Aorta (tissue), 5 donors: ENCODE data around the gene LRCOL1. TPM values are rescaled to one million over a fixed set of nuclear protein-coding genes. Genes with fewer than 3 reads are reported as not detected.

ENCODE experiments used
- ATAC-seq: fragments of 200-7000 bp; cut with Tn5 transposase; one replicate; pipeline ENCODE4 v1.9.1; 2022; ENCODE audit warnings: moderate library complexity; ENCODE audit not compliant: low FRiP score
- DNase-seq, 2 donors: peaks; one replicate each; pipeline ENCODE4 v3.0.0-alpha.2; 2020
- H3K27ac ChIP-seq, 2 donors: one replicate each; pipeline ENCODE4 v1.5.1; 2013; ENCODE audit warnings: low read length in 2 of 2, mild to moderate bottlenecking in 2 of 2, moderate library complexity in 2 of 2, control low read depth in 1 of 2, inconsistent platforms in 1 of 2, low read depth in 1 of 2
- H3K27me3 ChIP-seq, 2 donors: one replicate each; pipeline ENCODE4 v1.6.1; 2013; ENCODE audit warnings: control low read depth in 1 of 2, low read length in 1 of 2, mild to moderate bottlenecking in 1 of 2, moderate library complexity in 1 of 2; ENCODE audit not compliant: insufficient read depth in 2 of 2, control insufficient read depth in 1 of 2
- H3K36me3 ChIP-seq, 2 donors: one replicate each; pipeline ENCODE4 v1.6.1; 2013; ENCODE audit warnings: control low read depth in 1 of 2, low read length in 1 of 2, mild to moderate bottlenecking in 1 of 2; ENCODE audit not compliant: insufficient read depth in 2 of 2, control insufficient read depth in 1 of 2
- H3K4me1 ChIP-seq, 2 donors: one replicate each; pipeline ENCODE4 v1.6.1; 2013; ENCODE audit warnings: low read length in 2 of 2, control low read depth in 1 of 2, mild to moderate bottlenecking in 1 of 2, moderate library complexity in 1 of 2; ENCODE audit not compliant: insufficient read depth in 2 of 2, control insufficient read depth in 1 of 2
- H3K4me3 ChIP-seq, 2 donors: one replicate each; pipeline ENCODE4 v1.5.1; 2013; ENCODE audit warnings: low read length in 2 of 2, control low read depth in 1 of 2, mild to moderate bottlenecking in 1 of 2
- H3K9me3 ChIP-seq: one replicate; pipeline ENCODE4 v1.6.1; 2013; ENCODE audit warnings: mild to moderate bottlenecking, low read length; ENCODE audit not compliant: control insufficient read depth
- WGBS, 2 donors: extraction: QIAGEN DNeasy Blood & Tissue Kit; methylation state at CpG; one replicate each; pipeline ENCODE4 v1.1.7; 2013; 5-methylcytosine and 5-hydroxymethylcytosine counted together
- intact Hi-C, 2 donors: fragments of 100-400 bp; cut with DNase I; formaldehyde crosslinking; loops; one replicate each; pipeline versions ENCODE4 v1.14.2 to v1.15.0; 2022
- polyA plus RNA-seq, 2 donors: library from polyadenylated mRNA; stranded (reverse); fragments of 200-250 nt; gene quantifications; one replicate each; pipeline ENCODE4 v1.2.3, GENCODE V29; 2013
- total RNA-seq, 2 donors: library from RNA; stranded (reverse); fragmentation: NEBNext Ultra II Directional; extraction: Animal tissue kit (Norgen Biotek cat#: 25700); gene quantifications; one replicate each; pipeline ENCODE4 v1.2.1, GENCODE V29; 2021
- donor health status: healthy with polysubstance abuse.
- donor health status: Bipolar disorder and iron deficiency.
- donor health status: DM: no; HTN: no; CAD: no.
- donor health status: DM: no; HTN: no; CAD: no.
- donor health status: DM: yes; HTN: yes; CAD: no.

The LRCOL1 gene
- total and polyA plus RNA-seq, 4 donors: 0.59 to 1.2 TPM; not detected in 2

DNA sequence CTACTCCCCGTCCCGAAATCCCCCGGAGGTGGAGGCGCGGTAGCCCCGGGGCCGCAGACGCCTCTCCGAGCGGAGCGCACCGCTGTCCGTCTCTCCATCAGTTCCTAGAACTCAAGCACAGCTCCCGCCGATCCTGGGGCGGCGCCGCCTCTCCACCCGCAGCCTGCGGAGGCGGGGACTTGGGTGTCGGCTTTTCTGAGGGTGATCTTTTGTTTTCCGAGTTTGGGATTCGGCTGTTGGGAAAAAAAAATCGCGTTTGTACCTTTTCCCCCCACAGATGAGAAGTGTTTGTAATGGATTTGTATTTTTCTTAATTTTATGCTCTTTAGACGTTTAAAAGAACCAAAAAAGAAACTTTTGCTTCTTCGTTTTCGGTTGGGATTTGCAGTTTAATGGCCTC, 26.6 kb downstream of the LRCOL1 start:
- 87% methylated on average over 29 of the region's 29 CpGs for WGBS, 2 donors
- Histone ChIP-seq H3K36me3 (no peaks in the 10 kb centered on the region), H3K27me3 (no peaks in the 10 kb centered on the region), H3K9me3 (no peaks in the 10 kb centered on the region), H3K27ac (no peak overlapping the region), H3K4me3 (no peak overlapping the region), H3K4me1 (no peaks in the 10 kb centered on the region)
- ATAC-seq (no peak), DNase-seq (no peak)
- intact Hi-C loops: no loop called here

DNA sequence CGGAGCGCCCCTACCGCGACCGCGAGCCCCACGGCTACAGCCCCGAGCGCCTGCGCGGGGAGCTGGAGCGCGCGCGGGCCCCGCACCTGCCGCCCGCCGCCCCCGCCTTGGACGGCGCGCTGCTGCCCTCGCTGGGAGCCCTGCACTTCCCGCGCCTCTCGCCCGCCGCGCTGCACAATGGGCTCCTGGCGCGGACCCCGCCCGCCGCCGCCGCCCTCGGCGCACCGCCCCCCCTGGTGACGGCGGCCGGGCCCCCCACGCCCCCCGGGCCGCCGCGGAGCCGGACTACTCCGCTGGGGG, 27.0 kb downstream of the LRCOL1 start:
- H3K36me3 ChIP-seq: no peaks in the 10 kb centered on the region
- no peak overlapping the region for H3K27ac ChIP-seq
- intact Hi-C loops: no loop called here
- H3K9me3 ChIP-seq: no peaks in the 10 kb centered on the region
- WGBS, 2 donors: 75% methylated on average over 11 to 50 of the region's 50 CpGs
- H3K27me3 ChIP-seq: no peaks in the 10 kb centered on the region
- no peaks in the 10 kb centered on the region for H3K4me1 ChIP-seq
- ATAC-seq (no peak), DNase-seq (no peak)
- no peak overlapping the region for H3K4me3 ChIP-seq

DNA sequence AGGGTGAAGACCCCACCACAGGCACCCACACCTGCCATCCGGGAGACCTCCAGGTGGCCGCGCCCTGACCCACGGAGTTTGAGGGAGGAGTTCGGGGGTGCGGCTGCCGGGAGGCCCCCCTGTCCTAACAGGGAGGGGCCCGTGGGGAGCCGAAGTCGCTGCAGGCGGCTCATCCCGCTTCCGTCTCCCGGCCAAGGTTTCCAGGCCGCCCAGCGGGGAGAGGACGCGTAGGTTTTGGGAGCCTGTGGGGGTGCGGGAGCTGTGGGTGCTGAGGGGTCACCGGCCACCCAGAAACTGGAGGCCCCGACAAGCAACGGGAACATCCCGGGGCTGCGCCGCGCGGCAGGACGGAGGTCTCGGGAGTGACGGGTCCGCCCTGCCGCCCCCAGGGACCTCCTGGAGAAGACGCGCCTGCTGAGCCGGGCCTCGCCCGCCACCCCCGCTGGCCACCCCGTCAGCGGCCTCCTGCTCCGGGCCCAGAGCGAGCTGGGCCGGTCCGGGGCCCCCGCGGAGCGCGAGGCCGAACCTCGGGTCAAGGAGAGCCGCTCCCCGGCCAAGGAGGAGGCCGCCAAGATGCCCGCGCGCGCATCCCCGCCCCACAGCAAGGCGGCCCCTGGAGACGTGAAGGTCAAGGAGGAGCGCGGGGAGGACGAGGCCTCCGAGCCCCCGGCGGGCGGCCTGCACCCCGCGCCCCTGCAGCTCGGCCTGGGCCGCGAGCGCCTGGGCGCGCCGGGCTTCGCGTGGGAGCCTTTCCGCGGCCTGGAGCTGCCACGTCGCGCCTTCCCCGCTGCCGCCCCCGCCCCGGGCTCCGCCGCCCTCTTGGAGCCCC, 27.6 kb downstream of the LRCOL1 start:
- Histone ChIP-seq H3K4me3 (no peak overlapping the region), H3K4me1 (no peaks in the 10 kb centered on the region), H3K27ac (no peak overlapping the region), H3K27me3 (no peaks in the 10 kb centered on the region), H3K36me3 (no peaks in the 10 kb centered on the region), H3K9me3 (no peaks in the 10 kb centered on the region)
- ATAC-seq: no peak
- intact Hi-C loops: no loop called here
- no peak for DNase-seq
- 83 to 86% methylated on average over 57 to 89 of the region's 89 CpGs for WGBS, 2 donors

DNA sequence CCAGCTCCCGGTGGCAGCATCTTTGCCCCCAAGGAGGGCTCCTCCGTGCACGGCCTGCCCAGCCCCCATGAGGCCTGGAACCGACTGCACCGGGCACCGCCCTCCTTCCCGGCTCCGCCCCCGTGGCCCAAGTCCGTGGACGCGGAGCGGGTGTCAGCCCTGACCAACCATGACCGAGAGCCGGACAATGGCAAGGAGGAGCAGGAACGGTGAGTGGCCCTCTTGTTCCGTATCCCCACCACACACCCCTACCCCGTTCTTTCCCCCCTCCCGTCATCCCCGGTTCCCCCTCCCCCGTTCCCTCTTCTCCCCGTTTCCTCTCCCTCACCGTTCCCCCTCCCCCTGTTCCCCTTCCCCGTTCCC, 28.3 kb downstream of the LRCOL1 start:
- DNase-seq (no peak), ATAC-seq (peak; percentile 69)
- Histone ChIP-seq H3K4me3 (no peak overlapping the region), H3K36me3 (no peaks in the 10 kb centered on the region), H3K27me3 (no peaks in the 10 kb centered on the region), H3K9me3 (no peaks in the 10 kb centered on the region), H3K27ac (no peak overlapping the region), H3K4me1 (no peaks in the 10 kb centered on the region)
- 71 to 74% methylated on average over 22 to 24 of the region's 24 CpGs for WGBS, 2 donors
- intact Hi-C loops: no loop called here

DNA sequence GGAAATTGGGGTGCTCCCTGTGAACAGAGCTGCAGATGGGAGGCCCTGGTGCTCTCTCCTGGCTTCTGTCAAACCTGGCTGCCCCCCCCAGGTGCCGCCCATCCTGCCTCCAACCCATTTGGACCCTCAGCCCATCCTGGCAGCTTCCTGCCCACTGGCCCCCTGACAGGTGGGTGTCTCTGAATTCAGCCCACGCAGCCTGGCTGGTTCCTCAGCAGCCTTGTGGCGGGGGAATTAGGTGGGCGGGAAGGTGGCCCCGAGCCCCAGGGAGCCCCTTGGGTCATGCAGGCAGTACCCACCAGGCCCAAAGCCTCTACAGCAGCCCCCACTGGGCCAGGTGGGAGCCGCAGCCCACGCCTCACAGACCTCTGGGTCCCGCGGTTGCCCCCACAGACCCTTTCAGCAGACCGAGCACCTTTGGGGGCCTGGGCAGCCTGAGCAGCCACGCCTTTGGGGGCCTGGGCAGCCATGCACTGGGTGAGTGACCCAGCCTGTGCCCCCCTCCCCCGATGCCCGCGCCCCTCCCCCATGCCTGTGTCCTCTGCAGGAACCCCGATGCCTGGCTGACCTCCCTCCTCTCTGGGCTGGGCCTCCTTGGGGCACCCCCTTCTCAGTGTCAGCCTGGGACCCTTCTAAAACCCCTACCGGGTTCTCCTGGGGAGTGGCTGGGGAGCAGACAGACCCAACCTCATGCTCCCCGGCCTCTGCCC, 28.9 kb downstream of the LRCOL1 start:
- no peak for DNase-seq
- intact Hi-C loops: no loop called here
- H3K27me3 ChIP-seq: no peaks in the 10 kb centered on the region
- no peak for ATAC-seq
- WGBS, 2 donors: 73 to 87% methylated on average over 15 to 17 of the region's 17 CpGs
- no peak overlapping the region for H3K27ac ChIP-seq
- H3K4me3 ChIP-seq: no peak overlapping the region
- H3K9me3 ChIP-seq: no peaks in the 10 kb centered on the region
- no peaks in the 10 kb centered on the region for H3K4me1 ChIP-seq
- no peaks in the 10 kb centered on the region for H3K36me3 ChIP-seq

DNA sequence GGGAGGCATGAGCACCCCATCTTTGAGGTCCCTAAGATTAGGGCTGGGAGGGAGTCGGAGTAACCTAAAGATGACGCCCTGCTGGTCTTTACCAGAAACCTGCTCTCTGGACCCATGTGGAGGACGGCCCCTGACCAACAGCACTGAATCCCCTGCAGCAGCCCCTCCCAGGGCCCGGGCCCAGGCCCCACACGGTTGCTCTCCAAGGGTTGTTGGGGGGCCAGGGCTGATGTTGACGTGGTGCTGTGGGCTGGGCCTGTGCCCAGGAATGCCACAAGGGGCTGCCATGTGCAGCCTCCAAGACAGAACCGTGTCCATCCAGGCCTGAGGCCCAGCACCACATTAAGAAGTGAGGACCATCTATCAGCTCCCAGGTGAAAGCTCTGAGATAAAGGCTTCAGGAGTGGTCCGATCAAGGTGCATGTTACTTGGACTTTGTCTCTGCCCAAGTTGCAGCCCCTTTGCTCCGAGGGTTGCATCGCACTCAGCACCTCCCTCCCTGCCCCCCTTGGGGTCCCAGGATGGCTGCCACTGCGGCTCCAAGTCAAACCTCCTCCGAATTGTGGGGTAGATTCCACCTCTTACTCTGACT, 29.6 kb downstream of the LRCOL1 start:
- Histone ChIP-seq H3K27me3 (no peaks in the 10 kb centered on the region), H3K9me3 (no peaks in the 10 kb centered on the region), H3K4me3 (no peak overlapping the region), H3K27ac (no peak overlapping the region), H3K4me1 (no peaks in the 10 kb centered on the region), H3K36me3 (no peaks in the 10 kb centered on the region)
- ATAC-seq (no peak), DNase-seq (no peak)
- intact Hi-C loops: no loop called here
- 91 to 94% methylated on average over 12 of the region's 12 CpGs for WGBS, 2 donors

DNA sequence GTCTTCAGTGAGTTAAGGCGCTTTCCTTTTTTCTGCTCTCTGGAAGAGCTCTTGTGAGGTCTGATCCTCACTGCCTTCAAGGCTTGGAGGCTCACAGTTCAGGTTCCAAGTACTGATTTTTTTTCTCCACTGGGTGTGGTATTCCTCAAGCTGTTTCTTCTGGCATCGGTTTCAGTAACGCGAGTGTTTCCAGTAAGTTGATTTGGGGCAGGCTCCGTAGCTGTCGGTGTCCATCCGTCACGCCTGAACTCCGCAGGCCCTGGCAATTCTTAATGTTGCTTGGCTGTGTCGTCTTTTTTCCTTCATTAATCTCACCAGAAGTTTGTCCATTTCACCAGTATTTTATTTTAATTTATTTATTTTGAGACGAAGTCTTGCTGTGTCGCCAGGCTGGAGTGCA, 30.6 kb downstream of the LRCOL1 start:
- Histone ChIP-seq H3K36me3 (no peaks in the 10 kb centered on the region), H3K27ac (no peak overlapping the region)

DNA sequence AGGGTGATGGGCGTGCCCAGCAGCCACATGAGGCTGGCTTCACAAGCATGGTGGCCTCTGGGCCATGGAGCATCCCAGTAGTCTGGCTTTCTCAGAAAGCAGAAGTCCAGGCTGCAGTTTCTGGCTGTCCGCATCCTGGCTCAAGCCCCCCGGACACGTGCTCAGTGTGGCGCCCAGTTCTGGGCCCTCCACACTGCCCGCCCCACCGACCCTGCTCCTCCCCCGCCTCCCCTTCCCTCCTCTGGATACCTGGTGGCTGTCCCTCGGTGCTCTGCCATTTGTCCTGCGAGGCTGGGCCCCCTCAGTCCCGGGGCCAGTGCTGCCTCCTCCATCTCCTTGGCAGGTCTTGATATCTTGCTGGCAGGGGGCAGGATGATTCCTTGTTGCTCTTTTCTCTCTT, 31.6 kb downstream of the LRCOL1 start:
- Histone ChIP-seq H3K36me3 (peaks cover 0 to 4% of the 10 kb centered on the region in 2 donors), H3K27me3 (no peaks in the 10 kb centered on the region), H3K27ac (no peak overlapping the region), H3K4me3 (no peak overlapping the region), H3K9me3 (no peaks in the 10 kb centered on the region), H3K4me1 (no peaks in the 10 kb centered on the region)
- ATAC-seq (no peak), DNase-seq (no peak)
- WGBS, 2 donors: 82 to 89% methylated on average over 11 of the region's 11 CpGs
- intact Hi-C loops: no loop called here

More for the DNA sequence above, 30.6 kb downstream of the LRCOL1 start:
- H3K4me3 ChIP-seq: no peak overlapping the region
- H3K27me3 ChIP-seq: no peaks in the 10 kb centered on the region
- no peak for DNase-seq
- ATAC-seq: no peak
- intact Hi-C loops: no loop called here
- no peaks in the 10 kb centered on the region for H3K4me1 ChIP-seq
- WGBS, 2 donors: 61 to 63% methylated on average over 12 of the region's 12 CpGs
- H3K9me3 ChIP-seq: no peaks in the 10 kb centered on the region

DNA sequence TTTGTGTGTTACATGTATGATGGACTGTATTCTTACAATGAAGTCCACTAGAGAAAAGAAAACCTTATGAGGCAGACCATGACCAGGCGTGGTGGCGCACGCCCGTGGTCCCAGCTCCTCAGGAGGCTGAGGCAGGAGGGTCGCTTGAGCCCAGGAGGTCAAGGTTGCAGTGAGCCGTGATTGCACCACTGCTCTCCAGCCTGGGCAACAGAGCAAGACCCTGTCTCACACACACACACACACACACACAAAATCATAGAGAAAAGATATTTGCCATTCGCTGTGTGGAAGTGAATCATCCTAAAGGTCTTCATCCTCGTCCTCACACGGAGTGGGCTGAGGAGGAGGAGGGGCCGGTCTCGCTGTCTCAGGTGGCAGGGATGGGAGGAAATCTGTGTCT, 32.3 kb downstream of the LRCOL1 start:
- no peak for DNase-seq
- no peaks in the 10 kb centered on the region for H3K4me1 ChIP-seq
- no peaks in the 10 kb centered on the region for H3K9me3 ChIP-seq
- H3K36me3 ChIP-seq: peaks cover 0 to 4% of the 10 kb centered on the region in 2 donors
- H3K27me3 ChIP-seq: no peaks in the 10 kb centered on the region
- ATAC-seq: no peak
- no peak overlapping the region for H3K4me3 ChIP-seq
- 89 to 96% methylated on average over 11 of the region's 11 CpGs for WGBS, 2 donors
- H3K27ac ChIP-seq: no peak overlapping the region
- intact Hi-C loops: no loop called here
